ENCODE measurements around the gene EVA1A.

EVA1A gene

GRCh38 chr2:75518638-75519465, 41.9 kb downstream of the EVA1A start:
- no peak for DNase-seq (ENCODE audit: low read depth in 2 of 2, low spot score in 1 of 2)

DNA sequence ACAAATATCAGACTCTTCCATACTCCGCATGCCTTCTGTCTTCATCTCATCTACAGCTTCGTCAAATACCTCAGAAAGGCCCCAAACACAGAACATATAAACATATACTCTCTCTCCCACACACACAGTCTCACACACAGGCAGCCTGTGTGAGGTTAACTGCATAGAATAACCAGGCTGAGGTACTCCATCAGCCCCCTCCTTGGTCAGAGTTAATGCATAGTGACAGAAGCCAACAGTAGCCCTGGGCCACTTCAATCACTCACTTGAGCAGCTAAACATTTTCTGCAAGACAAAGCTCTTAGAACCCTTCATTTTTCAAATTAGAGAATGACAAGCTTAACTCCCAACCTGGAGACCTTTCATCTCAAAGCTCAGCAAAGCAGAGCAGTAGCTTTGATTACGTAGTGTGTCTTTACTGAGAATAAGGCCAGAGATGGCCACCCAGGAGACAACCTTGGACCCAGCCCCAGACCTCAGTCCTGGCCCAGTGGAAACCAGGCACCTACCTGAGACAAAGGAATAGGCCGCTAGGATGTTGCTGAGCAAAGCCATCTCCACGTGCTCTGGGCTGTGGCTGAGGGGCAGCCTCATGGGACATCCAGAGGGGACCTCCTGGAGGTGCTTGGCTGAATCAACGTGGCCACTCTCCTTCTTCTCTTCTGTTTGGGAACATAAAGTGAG, 43.0 kb downstream of the EVA1A start:
- no peak for DNase-seq (ENCODE audit: low read depth in 2 of 2, low spot score in 1 of 2)

DNA sequence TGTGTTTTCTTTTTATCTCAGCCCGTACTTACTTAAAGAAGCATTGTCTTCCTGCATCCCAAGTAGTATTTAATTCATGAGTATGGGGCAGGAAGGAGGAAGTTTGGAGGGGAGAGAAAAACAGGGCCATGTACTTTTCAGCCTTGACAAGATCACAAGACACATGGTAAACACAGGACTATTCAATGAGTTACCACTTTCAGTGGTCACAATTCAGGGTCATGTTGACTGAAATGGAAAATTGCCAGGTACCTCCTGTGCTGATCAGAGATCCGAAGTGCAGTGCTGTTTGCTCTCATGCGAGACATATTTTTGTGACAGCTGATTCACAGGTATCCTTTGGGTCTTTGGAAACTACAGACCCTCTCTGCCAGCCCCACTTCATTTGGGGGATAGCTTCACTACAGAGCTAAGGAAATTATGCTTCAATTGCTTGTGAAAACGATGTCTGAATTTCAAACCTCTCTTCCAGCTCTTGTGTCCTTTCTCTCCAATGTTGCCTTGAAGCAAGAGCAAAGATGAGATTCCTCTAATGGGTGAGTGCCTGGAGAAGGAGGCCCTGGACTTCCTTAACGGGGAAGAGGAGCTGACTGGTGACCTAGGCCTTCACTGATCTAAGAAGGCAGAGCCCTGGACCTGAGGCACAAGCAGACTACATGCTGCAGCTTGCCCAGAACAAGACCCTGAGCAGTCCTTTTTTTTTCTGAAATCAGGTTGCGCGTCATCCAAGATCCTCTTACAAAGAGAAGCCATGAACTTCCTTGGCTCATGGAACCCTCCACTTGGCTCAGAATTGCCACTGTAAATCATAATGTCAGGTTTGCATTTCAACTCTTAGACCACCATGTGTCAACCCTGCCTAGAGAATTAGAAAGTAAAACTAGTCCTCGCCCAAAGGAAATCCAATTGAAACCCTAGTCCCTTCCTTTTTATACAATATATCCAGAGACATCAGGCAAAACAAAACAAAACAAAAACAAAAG, 44.1 kb downstream of the EVA1A start:
- no peak for DNase-seq (ENCODE audit: low read depth in 2 of 2, low spot score in 1 of 2)

DNA sequence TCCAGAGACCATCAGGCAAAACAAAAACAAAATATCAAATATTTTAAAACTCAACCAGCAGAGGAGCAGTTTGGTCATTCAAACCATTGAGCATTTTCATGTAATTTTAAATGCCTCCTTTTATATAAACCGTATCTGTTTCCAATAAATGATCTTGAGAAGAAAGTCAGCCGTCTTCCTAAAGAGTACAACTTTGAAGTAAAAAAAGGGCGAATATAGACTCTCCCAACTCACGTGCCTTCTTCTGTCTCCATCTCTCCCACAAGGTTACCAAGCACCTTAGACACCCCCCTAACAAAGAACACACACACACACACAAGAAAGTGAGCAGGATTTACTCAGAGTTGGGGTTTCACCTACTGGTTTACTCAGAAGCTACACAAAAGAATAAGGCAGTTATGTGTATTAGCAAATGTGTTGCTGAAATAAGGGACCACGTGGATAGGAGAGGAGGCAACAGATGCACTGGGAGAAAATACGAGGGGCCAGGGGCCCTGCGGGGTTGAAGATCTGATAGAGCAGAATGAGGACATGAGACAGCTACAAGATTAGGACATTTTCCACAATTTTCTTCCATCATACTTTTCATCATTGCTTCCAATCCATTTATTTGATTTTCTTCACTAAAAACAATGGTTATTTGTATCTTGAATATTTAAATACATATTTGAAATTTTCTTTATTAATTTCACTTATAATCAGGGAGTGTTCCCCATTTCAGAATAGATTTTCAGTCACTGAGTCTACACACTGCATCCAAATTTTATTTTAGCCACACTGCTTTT, 45.0 kb downstream of the EVA1A start:
- DNase-seq (ENCODE audit: low read depth in 2 of 2, low spot score in 1 of 2) = no peak

- DNase-seq (ENCODE audit: low read depth in 2 of 2, low spot score in 1 of 2) = no peak
These were observed 47.0 kb downstream of the EVA1A start for GRCh38 chr2:75513616-75514170.

DNA sequence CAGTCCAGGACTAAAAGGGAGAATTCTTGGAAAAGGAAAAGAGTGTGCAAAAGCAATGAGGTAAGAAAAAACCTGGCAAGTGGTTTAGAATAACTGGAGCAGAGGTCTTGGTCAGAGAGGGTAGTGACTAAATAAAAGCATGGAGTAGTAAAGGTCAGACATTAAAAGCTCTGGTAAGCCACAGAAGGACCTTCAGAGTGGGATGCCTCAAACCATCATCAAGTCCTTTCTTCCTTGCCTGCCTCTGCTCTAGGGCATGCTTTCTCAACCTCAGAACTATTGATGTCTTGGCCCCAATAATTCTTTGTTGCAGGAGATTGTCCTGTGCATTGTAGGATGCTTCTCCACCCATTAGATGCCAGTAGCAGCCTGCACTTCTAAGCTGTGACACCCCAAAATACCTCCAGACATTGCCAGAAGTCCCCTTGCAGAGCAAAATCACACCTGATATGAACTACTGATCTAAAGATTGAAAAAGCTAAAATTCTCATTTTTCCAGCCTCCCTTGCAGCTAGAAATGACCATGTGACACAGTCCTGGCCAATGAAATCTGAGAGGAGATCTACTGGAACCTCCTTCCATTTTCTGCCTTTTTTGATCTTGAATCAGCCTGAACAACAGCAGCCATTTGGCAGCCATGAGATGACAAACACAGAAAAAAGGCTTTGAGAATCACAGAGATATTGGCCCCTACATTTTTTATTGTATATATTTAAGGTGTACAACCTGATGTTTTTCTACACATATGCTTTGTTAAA, 48.1 kb downstream of the EVA1A start:
- DNase-seq (ENCODE audit: low read depth in 2 of 2, low spot score in 1 of 2) = no peak

GRCh38 chr2:75506101-75506697, 54.5 kb downstream of the EVA1A start:
- DNase-seq (ENCODE audit: low read depth in 2 of 2, low spot score in 1 of 2) = no peak

- no peak for DNase-seq (ENCODE audit: low read depth in 2 of 2, low spot score in 1 of 2)
These were observed 55.7 kb downstream of the EVA1A start for GRCh38 chr2:75505012-75505411.

GRCh38 chr2:75503048-75503607, 57.6 kb downstream of the EVA1A start:
- DNase-seq (ENCODE audit: low read depth in 2 of 2, low spot score in 1 of 2) = no peak

- DNase-seq (ENCODE audit: low read depth in 2 of 2, low spot score in 1 of 2) = no peak
These were observed 60.1 kb downstream of the EVA1A start for GRCh38 chr2:75500633-75501032.

GRCh38 chr2:75499534-75499933, 61.2 kb downstream of the EVA1A start:
- no peak for DNase-seq (ENCODE audit: low read depth in 2 of 2, low spot score in 1 of 2)

DNA sequence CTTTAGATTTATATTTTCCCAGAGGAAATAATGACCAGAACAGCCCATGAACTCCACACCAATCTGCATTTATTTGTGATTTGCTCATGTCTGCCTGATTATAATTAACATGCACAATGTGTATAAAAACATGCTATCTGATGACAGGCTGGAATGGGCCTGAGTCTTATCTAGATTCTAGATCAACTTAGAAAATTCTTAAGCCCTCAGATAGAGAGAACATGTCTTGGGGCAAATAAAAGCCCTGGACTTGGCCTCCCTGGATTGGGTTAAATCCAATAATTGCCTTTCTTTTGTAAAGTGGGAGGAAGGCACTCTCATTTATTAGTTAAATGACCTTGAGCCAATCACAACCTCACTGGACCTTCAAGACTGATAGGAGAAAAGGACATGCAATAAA, 61.8 kb downstream of the EVA1A start:
- no peak for DNase-seq (ENCODE audit: low read depth in 2 of 2, low spot score in 1 of 2)

GRCh38 chr2:75497256-75497655, 63.5 kb downstream of the EVA1A start:
- no peak for DNase-seq (ENCODE audit: low read depth in 2 of 2, low spot score in 1 of 2)

DNA sequence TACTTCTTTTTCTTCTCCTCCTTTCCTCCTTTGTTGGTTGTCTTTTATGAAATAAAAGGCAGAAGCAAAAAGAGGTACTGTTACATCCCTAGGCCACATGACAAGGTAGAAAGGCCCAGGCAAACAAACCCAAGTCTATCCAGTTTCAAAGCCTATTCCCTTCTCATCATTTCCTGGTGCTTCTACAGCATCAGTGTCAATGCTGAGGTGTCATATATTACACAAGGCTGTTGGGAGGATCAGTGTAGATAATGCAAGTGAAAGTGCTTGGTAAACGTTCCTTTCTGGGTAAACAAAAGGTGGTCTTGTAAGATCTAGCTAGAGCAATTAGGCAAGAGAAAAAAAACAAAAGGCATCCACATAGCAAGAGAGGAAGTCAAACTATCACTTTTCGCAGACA, 64.9 kb downstream of the EVA1A start:
- no peak for DNase-seq (ENCODE audit: low read depth in 2 of 2, low spot score in 1 of 2)

DNA sequence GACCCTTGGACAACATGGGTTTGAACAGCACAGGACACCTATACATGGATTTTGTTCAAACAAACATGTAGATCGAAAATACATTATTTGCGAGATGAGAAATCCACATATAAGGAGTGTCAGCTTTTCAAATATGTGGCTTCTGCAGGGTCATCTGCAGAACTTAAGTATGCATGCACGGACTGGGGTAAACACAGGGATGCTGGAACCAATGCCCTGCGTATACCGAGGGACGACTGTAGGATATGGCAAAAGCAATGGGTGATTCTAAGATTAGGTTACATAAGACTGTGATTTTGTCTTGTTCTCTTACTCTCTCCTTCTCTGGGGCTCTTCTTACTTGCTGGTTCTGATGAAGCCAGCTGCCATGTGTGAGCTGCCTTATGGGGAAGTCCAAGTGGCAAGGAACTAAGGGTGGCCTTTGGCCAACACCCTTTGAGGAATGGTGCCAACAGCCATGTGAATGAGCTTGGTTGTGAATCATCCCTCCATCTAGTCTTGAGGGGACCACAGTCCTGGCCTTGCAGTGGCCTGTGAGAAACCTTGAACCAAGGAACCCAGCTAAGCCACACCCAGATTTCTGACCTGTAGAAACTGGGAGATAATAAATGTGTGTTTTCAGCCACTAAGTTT, 66.5 kb downstream of the EVA1A start:
- DNase-seq (ENCODE audit: low read depth in 2 of 2, low spot score in 1 of 2) = no peak

DNA sequence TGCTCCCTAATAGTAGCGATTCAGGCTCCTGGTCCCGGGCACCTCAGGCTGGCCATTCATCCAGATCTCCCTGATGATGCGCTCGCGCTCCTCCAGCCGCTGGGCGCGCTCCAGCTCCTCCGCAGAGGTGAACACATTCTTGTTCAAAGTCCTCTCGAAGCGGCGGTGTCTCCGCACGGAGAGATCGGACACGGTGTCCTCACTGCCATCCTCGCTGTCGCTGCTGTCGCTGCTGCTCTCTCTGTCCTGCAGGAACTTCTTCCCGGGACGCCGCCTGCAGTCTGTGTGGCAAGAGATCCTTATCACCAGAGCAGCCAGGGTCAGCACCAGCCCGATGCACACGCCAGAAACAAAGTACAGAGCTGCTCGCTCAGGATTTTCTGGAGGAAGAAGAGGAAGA, 67.5 kb downstream of the EVA1A start:
- no peak for DNase-seq (ENCODE audit: low read depth in 2 of 2, low spot score in 1 of 2)

DNA sequence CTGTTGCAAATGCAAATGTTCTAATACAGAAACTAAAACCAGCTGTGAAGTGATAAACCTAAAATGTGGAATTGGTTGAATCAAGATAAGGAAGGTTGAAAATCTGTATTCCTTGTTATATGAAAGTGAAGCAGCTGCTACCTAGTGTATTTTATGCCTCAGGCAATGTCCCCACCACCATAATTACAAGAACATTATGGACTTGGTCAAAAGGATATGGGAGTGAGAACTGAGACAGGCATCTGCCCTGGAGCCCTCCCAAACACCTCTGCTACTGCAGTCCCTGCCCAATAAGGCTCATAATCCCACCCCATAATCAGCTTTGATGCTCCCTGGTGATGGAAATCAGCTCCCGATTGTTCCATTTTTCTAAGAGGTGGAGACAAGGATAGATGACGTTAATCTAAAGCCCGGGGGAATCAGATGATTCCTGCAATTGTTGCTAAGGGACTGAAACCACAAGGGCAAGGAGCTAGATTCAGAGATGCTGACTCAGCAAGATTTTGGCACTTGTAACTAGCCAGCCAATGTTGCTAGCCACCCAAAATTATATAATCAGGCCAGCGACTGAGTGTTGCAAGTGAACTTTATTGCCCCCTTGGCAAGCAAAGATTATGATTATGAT, 69.5 kb downstream of the EVA1A start:
- DNase-seq (ENCODE audit: low read depth in 2 of 2, low spot score in 1 of 2) = no peak

DNA sequence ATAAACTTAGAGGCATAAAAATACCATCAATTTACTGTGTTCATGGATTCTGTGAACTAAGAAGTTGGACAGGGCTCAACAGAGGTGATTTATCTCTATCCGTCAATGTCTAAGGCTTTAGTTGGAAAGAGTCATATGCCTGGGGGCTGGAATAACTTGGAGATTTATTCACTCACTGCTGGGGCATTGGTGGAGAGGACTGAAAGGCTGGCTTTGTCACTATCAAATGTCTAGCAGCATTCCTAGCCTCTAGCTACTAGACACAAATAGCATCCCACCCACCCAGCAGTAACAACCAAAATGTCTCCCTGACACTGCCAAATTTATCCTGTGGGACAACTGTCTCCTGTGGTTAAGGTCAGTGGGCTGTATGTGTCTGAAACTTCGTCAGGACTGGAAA, 71.0 kb downstream of the EVA1A start:
- DNase-seq (ENCODE audit: low read depth in 2 of 2, low spot score in 1 of 2) = no peak

All from stimulated activated CD8-positive, alpha-beta memory T cell treated with anti-CD3 and anti-CD28 coated beads, Interleukin-4, amount 100 ng/mL, for 1 hour (primary cell).